PC-9 (cell line): ENCODE measurements around the gene ITM2C.

Experiments used
- EZH2 ChIP-seq: fragments of 200-600 bp; sonication (generic); IDR thresholded peaks from 2 replicates; pipeline ENCODE4 v1.8.0; 2017; ENCODE audit warnings: antibody characterized with exemption, low read depth
- TF ChIP-seq, protein P1 (sequence below): fragments of 200-600 bp; sonication (generic); conservative IDR thresholded peaks from 2 replicates; pipeline ENCODE4 v1.6.1; 2017; ENCODE audit warnings: mixed run types, antibody characterized with exemption, mild to moderate bottlenecking, moderate library complexity

DNA sequence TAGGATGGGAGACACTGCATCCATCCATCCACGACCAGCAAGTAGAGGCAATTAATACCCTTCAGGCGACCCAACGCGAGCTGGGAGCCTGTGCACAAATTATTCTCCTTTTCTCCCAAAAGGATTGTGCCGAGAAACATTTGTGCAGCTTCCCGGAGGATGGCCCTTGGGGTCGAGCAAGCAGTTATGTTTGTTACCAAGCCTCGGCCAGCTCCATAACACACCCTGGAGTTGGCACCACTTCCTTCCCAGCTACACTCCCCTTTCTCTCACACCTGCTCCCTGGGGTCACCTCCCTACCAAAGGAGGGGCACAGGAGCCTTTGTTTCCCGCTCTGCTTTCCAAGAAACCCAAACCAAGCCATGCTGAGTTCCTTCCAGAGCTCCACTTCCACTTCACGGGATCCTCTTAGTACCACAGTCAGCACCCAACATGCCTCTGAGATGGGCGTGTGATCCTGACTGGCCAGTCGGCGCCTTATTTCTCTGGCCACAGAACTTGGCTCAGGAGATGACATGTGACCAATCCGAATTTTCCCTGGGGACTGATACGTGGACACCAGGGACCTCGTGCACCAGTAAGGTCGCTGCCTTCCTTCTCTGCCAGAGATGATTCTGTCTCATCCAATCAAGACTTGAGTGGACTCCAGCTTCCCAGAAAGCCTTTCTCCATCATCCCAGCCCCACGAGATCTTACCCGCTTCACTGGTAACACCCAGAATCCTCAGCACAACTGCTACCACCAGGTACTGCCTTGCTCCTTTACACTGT lies 31.8 kb downstream of the ITM2C start:
- TF ChIP-seq EZH2: no peak
- TF ChIP-seq, protein P1, sequence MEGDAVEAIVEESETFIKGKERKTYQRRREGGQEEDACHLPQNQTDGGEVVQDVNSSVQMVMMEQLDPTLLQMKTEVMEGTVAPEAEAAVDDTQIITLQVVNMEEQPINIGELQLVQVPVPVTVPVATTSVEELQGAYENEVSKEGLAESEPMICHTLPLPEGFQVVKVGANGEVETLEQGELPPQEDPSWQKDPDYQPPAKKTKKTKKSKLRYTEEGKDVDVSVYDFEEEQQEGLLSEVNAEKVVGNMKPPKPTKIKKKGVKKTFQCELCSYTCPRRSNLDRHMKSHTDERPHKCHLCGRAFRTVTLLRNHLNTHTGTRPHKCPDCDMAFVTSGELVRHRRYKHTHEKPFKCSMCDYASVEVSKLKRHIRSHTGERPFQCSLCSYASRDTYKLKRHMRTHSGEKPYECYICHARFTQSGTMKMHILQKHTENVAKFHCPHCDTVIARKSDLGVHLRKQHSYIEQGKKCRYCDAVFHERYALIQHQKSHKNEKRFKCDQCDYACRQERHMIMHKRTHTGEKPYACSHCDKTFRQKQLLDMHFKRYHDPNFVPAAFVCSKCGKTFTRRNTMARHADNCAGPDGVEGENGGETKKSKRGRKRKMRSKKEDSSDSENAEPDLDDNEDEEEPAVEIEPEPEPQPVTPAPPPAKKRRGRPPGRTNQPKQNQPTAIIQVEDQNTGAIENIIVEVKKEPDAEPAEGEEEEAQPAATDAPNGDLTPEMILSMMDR: no peak
